ENCODE results near the gene PSD4.

- TF ChIP-seq CTCF (IDR thresholded peaks at IDR 0.05; ENCODE audit: low read depth, low read length) (no peak), EZH2phosphoT487 (IDR thresholded peaks at IDR 0.05; ENCODE audit: low read depth) (no peak)
Measured at GRCh38 chr2:113209646-113210171, 35.9 kb downstream of the PSD4 start.
